Cardiac muscle cell (in vitro differentiated cells and primary cell): ENCODE data around the gene WSCD2. TPM values are rescaled to one million over a fixed set of nuclear protein-coding genes. Genes with fewer than 3 reads are reported as not detected.
A peak's percentile ranks its signal among the peaks of the same experiment; 100 is the strongest.

Experiments
- DNase-seq, 2 donors: peaks; one replicate each; pipeline versions ENCODE4 v3.0.0 to v3.0.0-alpha.2; 2010 to 2017; ENCODE audit warnings: low read depth in 1 of 2, low spot score in 1 of 2
- H3K27ac ChIP-seq: fragments of 200-600 bp; sonication (generic); 2 replicates; pipeline ENCODE4 v1.5.1; 2016
- H3K27me3 ChIP-seq: fragments of 200-600 bp; sonication (generic); 2 replicates; pipeline ENCODE4 v1.6.0; 2016; ENCODE audit warnings: control low read depth
- H3K36me3 ChIP-seq: fragments of 200-600 bp; sonication (generic); 2 replicates; pipeline ENCODE4 v1.5.1; 2016; ENCODE audit warnings: control low read depth
- H3K4me1 ChIP-seq: fragments of 200-600 bp; sonication (generic); 2 replicates; pipeline ENCODE4 v1.8.1; 2017; ENCODE audit warnings: low read depth, mild to moderate bottlenecking, mixed run types
- H3K4me3 ChIP-seq: fragments of 200-600 bp; sonication (generic); 2 replicates; pipeline ENCODE4 v1.5.1; 2016; ENCODE audit warnings: mild to moderate bottlenecking
- H3K9me3 ChIP-seq: fragments of 200-600 bp; sonication (generic); 2 replicates; pipeline ENCODE4 v1.5.1; 2017; ENCODE audit warnings: low read depth, mild to moderate bottlenecking, control low read depth
- polyA plus RNA-seq: library from polyadenylated mRNA; unstranded; fragments of >200 nt; fragmentation: Nextera tagmentation; extraction: Ambion mirVana; gene quantifications from 2 replicates; pipeline ENCODE4 v1.2.1, GENCODE V29; 2016
- total RNA-seq: library from RNA; depleted of rRNA; stranded (reverse); fragments of >200 nt; gene quantifications from 2 replicates; pipeline ENCODE4 v1.2.3, GENCODE V29; 2016
- TF ChIP-seq, protein P1 (sequence below): IDR thresholded peaks from 2 replicates; pipeline ENCODE4 v1.5.1; 2012; ENCODE audit warnings: low read depth, mild to moderate bottlenecking, low read length

Gene WSCD2
- total and polyA plus RNA-seq, 2 experiments from 2014 or later: 7.0 to 7.1 TPM

- no peak for DNase-seq
- H3K27me3 ChIP-seq: no peaks in the 10 kb centered on the region
- H3K9me3 ChIP-seq: no peaks in the 10 kb centered on the region
- H3K27ac ChIP-seq: no peak overlapping the region
- no peaks in the 10 kb centered on the region for H3K36me3 ChIP-seq
- no peak overlapping the region for H3K4me3 ChIP-seq
- TF ChIP-seq, protein P1, sequence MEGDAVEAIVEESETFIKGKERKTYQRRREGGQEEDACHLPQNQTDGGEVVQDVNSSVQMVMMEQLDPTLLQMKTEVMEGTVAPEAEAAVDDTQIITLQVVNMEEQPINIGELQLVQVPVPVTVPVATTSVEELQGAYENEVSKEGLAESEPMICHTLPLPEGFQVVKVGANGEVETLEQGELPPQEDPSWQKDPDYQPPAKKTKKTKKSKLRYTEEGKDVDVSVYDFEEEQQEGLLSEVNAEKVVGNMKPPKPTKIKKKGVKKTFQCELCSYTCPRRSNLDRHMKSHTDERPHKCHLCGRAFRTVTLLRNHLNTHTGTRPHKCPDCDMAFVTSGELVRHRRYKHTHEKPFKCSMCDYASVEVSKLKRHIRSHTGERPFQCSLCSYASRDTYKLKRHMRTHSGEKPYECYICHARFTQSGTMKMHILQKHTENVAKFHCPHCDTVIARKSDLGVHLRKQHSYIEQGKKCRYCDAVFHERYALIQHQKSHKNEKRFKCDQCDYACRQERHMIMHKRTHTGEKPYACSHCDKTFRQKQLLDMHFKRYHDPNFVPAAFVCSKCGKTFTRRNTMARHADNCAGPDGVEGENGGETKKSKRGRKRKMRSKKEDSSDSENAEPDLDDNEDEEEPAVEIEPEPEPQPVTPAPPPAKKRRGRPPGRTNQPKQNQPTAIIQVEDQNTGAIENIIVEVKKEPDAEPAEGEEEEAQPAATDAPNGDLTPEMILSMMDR: no peak
- H3K4me1 ChIP-seq: no peaks in the 10 kb centered on the region
Measured at GRCh38 chr12:108162207-108162606, 33.1 kb downstream of the WSCD2 start.

GRCh38 chr12:108166505-108166904 lies 37.4 kb downstream of the WSCD2 start:
- no peak for DNase-seq
- TF ChIP-seq, protein P1: no peak
- peaks cover 20% of the 10 kb centered on the region for H3K27me3 ChIP-seq

GRCh38 chr12:108167974-108168373 lies 38.9 kb downstream of the WSCD2 start:
- TF ChIP-seq, protein P1: no peak
- peak in 1 of 2 donors; percentile 14 for DNase-seq

More at GRCh38 chr12:108166505-108166904, 37.4 kb downstream of the WSCD2 start:
- H3K9me3 ChIP-seq: no peaks in the 10 kb centered on the region
- H3K4me3 ChIP-seq: no peak overlapping the region
- no peak overlapping the region for H3K27ac ChIP-seq
- no peaks in the 10 kb centered on the region for H3K36me3 ChIP-seq
- no peaks in the 10 kb centered on the region for H3K4me1 ChIP-seq

DNA sequence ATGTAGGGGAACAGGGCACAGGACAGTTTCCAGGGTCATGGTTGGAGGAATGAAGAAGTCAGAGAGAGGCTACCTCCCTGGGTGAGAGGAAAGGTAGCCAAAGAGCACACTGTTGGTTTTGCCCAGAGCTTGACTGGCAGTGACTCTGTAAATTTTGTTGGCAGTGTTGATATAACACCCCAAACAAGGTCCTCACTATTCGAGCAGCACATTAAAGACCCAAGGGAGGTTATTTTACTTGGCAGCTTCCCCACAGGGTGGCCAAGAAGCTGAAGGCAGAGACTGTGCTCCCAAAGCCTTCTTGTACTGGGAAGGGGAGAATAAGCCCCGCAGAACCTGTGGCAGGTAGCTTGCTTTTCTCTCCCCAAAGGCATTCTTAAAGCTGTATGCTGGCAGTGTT lies 40.6 kb downstream of the WSCD2 start:
- H3K4me1 ChIP-seq: no peaks in the 10 kb centered on the region
- TF ChIP-seq, protein P1: no peak
- DNase-seq: no peak
- no peak overlapping the region for H3K4me3 ChIP-seq
- H3K27ac ChIP-seq: no peak overlapping the region
- peaks cover 20% of the 10 kb centered on the region for H3K27me3 ChIP-seq
- no peaks in the 10 kb centered on the region for H3K9me3 ChIP-seq
- no peaks in the 10 kb centered on the region for H3K36me3 ChIP-seq

More at GRCh38 chr12:108167974-108168373, 38.9 kb downstream of the WSCD2 start:
- no peaks in the 10 kb centered on the region for H3K4me1 ChIP-seq
- peaks cover 20% of the 10 kb centered on the region for H3K27me3 ChIP-seq
- H3K9me3 ChIP-seq: no peaks in the 10 kb centered on the region
- H3K27ac ChIP-seq: no peak overlapping the region
- H3K4me3 ChIP-seq: no peak overlapping the region
- H3K36me3 ChIP-seq: no peaks in the 10 kb centered on the region

DNA sequence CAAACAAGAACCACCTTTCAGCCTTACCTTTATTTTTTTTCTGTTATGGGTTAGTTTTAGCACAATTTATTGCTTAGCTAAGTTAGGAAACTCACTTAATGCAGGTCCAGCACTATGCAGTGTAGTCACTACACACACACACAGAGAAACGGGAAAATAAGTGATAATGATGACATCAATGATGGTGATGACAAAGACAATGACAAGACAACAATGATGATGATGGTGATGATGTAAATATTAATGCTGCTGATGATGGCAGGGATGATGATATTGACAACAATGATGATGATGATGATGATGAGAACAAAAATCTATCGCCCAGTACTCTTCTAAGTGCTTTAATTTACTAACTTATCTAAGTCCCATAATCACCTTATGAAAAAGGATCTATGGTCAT lies 41.1 kb downstream of the WSCD2 start:
- no peaks in the 10 kb centered on the region for H3K36me3 ChIP-seq
- TF ChIP-seq, protein P1: no peak
- H3K4me1 ChIP-seq: no peaks in the 10 kb centered on the region
- H3K9me3 ChIP-seq: no peaks in the 10 kb centered on the region
- no peak overlapping the region for H3K27ac ChIP-seq
- no peak for DNase-seq
- H3K27me3 ChIP-seq: peaks cover 20% of the 10 kb centered on the region
- no peak overlapping the region for H3K4me3 ChIP-seq

DNA sequence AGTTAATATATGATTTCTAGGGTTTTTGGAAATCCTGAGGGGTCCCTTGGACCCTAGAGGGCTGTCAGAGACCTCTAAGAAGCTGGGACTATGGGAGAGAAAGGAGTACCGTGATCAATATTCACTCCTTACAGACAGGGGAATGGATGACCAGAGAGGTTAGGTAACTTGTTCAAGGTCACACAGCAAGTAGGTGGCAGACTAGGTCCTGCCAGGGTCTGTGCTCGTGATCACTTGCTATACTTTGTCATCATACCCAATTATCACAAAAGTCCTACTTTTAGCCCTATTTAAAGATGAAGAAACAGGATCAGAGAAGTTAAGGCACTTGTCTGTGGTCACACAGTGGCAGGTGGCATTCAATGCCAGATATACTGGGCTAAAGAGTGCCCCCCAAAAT lies 42.9 kb downstream of the WSCD2 start:
- DNase-seq: no peak
- no peaks in the 10 kb centered on the region for H3K36me3 ChIP-seq
- no peak overlapping the region for H3K4me3 ChIP-seq
- no peaks in the 10 kb centered on the region for H3K4me1 ChIP-seq
- no peak overlapping the region for H3K27ac ChIP-seq
- peaks cover 20% of the 10 kb centered on the region for H3K27me3 ChIP-seq
- TF ChIP-seq, protein P1: no peak
- H3K9me3 ChIP-seq: no peaks in the 10 kb centered on the region
